Measurements from ENCODE around the gene PANX2. TPM values are rescaled to one million over a fixed set of nuclear protein-coding genes. Genes with fewer than 3 reads are reported as not detected.
"Not testable (repeated sequence)": the region's sequence is repeated elsewhere in the genome, so short reads cannot be mapped to it uniquely, and the experiment has no call there.

The PANX2 gene
- polyA plus RNA-seq, 1 experiment: 1.4 TPM

DNA sequence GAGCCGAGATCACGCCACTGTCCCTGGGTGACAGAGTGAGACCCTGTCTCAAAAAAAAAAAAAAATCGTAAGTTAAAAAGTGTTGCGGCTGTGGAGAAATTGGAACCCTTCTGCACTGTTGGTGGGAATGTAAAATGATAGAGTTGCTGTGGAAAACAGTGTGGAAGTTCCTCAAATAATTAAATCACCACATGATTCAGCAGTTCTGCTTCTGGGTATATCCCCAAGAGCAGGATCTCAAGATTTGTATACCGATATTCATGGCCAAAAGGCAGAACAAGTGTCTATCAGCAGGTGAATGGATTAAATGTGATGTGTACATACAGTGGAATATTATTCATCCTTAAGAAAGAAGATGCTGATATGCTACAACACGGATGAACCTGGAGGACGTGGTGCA, 34.0 kb downstream of the PANX2 start:
- ChIA-PET POLR2A (no interaction called here), CTCF (no interaction called here)
- no peak overlapping the region for H3K4me3 ChIP-seq (ENCODE audit: low read depth, low read length)
- H3K27me3 ChIP-seq (ENCODE audit: control insufficient read depth, insufficient read depth, low read length): no peaks in the 10 kb centered on the region
- DNase-seq (ENCODE audit: low read depth): no peak
- TF ChIP-seq, protein P1, sequence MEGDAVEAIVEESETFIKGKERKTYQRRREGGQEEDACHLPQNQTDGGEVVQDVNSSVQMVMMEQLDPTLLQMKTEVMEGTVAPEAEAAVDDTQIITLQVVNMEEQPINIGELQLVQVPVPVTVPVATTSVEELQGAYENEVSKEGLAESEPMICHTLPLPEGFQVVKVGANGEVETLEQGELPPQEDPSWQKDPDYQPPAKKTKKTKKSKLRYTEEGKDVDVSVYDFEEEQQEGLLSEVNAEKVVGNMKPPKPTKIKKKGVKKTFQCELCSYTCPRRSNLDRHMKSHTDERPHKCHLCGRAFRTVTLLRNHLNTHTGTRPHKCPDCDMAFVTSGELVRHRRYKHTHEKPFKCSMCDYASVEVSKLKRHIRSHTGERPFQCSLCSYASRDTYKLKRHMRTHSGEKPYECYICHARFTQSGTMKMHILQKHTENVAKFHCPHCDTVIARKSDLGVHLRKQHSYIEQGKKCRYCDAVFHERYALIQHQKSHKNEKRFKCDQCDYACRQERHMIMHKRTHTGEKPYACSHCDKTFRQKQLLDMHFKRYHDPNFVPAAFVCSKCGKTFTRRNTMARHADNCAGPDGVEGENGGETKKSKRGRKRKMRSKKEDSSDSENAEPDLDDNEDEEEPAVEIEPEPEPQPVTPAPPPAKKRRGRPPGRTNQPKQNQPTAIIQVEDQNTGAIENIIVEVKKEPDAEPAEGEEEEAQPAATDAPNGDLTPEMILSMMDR (IDR thresholded peaks at IDR 0.05; ENCODE audit: insufficient read depth, low read depth, low read length): no peak
- H3K36me3 ChIP-seq (ENCODE audit: control insufficient read depth, insufficient read depth, low read length): peaks cover 13% of the 10 kb centered on the region

DNA sequence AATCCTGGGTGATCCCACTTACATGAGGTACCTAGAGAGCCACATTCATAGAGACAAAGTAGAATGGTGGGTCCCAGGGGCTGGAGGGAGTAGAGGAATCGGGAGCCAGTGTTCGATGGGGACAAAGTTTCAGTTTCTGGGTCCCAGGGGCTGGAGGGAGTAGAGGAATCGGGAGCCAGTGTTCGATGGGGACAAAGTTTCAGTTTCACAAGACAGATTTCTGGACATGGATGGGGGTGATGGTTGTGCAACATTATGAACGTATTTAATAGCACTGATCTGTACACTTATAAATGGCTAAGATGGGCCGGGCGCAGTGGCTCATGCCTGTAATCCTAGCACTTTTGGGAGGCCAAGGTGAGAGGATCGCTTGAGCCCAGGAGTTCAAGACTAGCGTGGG, 34.5 kb downstream of the PANX2 start:
- H3K36me3 ChIP-seq (ENCODE audit: control insufficient read depth, insufficient read depth, low read length): peaks cover 15% of the 10 kb centered on the region
- CTCF ChIA-PET: interaction anchor here (0.7 kb wide), 1 partner anchor 14 kb away, joined by 3 read pairs; no protein-coding TSS in a partner anchor
- POLR2A ChIA-PET; H3K4me3 ChIP-seq (ENCODE audit: low read depth, low read length); DNase-seq (ENCODE audit: low read depth); H3K27me3 ChIP-seq (ENCODE audit: control insufficient read depth, insufficient read depth, low read length): not testable (repeated sequence)

GRCh38 chr22:50205781-50206569, 35.4 kb downstream of the PANX2 start:
- no peak for DNase-seq (ENCODE audit: low read depth)
- TF ChIP-seq, protein P1 (IDR thresholded peaks at IDR 0.05; ENCODE audit: insufficient read depth, low read depth, low read length): no peak
- ChIA-PET CTCF (interaction anchor here (0.6 to 2.2 kb wide), 10 partner anchors 10 to 276 kb away, joined by 3 to 10 read pairs (median 4); partner anchors contain the start of gene HDAC10), POLR2A (no interaction called here)
- Histone ChIP-seq H3K36me3 (ENCODE audit: control insufficient read depth, insufficient read depth, low read length) (peaks cover 24% of the 10 kb centered on the region), H3K4me3 (ENCODE audit: low read depth, low read length) (no peak overlapping the region), H3K27me3 (ENCODE audit: control insufficient read depth, insufficient read depth, low read length) (no peaks in the 10 kb centered on the region)

DNA sequence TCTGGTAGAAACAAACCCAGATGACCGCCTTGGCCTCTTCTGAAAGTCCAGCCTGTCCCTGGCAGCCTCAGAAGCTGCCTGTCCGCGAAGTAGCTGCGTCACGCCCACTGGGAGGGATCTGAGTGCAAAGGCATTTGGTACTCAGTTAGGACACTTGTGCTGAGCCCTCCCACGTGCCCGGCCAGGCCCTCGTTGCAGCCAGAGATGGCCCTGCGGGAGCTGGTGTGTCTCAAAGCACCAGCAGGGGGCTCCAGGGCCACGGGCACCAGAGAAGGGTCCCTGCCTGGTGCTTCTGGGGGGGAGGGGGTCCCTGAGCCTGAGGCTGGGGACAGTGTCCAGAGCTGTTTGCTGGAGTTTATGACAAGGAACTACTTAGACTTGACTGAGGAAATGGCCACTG, 36.1 kb downstream of the PANX2 start:
- DNase-seq (ENCODE audit: low read depth): no peak
- Histone ChIP-seq H3K36me3 (ENCODE audit: control insufficient read depth, insufficient read depth, low read length) (peaks cover 27% of the 10 kb centered on the region), H3K27me3 (ENCODE audit: control insufficient read depth, insufficient read depth, low read length) (no peaks in the 10 kb centered on the region), H3K4me3 (ENCODE audit: low read depth, low read length) (no peak overlapping the region)
- TF ChIP-seq, protein P1 (IDR thresholded peaks at IDR 0.05; ENCODE audit: insufficient read depth, low read depth, low read length): peak; percentile 72
- POLR2A ChIA-PET: no interaction called here
- CTCF ChIA-PET: interaction anchor here (0.6 to 2.2 kb wide), 13 partner anchors 9 to 276 kb away, joined by 3 to 10 read pairs (median 3); partner anchors contain the start of gene HDAC10

- DNase-seq (ENCODE audit: low read depth): no peak
- H3K27me3 ChIP-seq (ENCODE audit: control insufficient read depth, insufficient read depth, low read length): no peaks in the 10 kb centered on the region
- POLR2A ChIA-PET: no interaction called here
- peaks cover 29% of the 10 kb centered on the region for H3K36me3 ChIP-seq (ENCODE audit: control insufficient read depth, insufficient read depth, low read length)
- no peak overlapping the region for H3K4me3 ChIP-seq (ENCODE audit: low read depth, low read length)
- TF ChIP-seq, protein P1 (IDR thresholded peaks at IDR 0.05; ENCODE audit: insufficient read depth, low read depth, low read length): no peak
- CTCF ChIA-PET: interaction anchor here (0.7 to 2.2 kb wide), 8 partner anchors 11 to 440 kb away, joined by 3 to 7 read pairs (median 3); no protein-coding TSS in a partner anchor
Observed at GRCh38 chr22:50207383-50208140, 37.0 kb downstream of the PANX2 start.
